Measurements from ENCODE around the gene INTS1. TPM values are rescaled to one million over a fixed set of nuclear protein-coding genes. Genes with fewer than 3 reads are reported as not detected.

INTS1 gene
- total and polyA plus RNA-seq, 10 of the 15 experiments (the other 5 are each of a cell fraction or from before 2014, with no cell fraction given) = 0.52 to 89.0 (median 15.1) TPM

DNA sequence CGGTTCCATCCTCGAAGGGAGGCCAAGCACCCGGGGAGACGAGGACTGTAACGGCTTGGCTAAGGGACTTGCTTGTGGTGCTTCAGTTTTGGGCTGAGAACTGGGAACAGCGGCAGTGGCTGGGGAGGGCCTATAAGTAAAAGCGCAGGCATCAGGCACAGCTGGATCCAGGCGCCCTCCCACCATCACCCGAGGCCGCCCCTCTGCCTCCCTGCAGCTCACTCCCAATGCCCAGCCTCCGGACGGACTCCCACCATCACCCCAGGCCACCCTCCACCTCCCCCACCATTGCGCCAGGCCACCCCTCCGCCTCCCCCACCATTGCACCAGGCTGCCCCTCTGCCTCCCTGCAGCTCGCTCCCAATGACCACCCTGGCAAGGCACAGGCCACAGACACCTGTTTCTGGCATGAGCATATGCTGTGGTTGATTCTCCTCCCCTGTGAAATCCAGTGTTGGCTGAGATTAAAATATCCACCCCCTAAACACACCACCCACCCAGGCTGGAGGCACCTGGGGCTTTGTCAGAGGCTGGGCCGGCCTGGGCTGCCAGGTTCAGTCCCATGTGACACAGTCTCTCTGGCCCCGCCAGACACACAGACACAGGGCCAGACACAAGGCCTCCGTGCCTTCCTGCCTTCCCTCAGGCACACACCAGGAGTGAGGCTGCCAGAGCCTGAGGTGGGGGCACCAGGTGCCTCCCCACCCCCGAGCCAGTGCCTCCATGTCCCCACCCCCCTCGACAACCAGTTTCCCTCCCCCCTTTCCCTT lies 61.6 kb downstream of the INTS1 start (continued):
- TF ChIP-seq, protein P1, sequence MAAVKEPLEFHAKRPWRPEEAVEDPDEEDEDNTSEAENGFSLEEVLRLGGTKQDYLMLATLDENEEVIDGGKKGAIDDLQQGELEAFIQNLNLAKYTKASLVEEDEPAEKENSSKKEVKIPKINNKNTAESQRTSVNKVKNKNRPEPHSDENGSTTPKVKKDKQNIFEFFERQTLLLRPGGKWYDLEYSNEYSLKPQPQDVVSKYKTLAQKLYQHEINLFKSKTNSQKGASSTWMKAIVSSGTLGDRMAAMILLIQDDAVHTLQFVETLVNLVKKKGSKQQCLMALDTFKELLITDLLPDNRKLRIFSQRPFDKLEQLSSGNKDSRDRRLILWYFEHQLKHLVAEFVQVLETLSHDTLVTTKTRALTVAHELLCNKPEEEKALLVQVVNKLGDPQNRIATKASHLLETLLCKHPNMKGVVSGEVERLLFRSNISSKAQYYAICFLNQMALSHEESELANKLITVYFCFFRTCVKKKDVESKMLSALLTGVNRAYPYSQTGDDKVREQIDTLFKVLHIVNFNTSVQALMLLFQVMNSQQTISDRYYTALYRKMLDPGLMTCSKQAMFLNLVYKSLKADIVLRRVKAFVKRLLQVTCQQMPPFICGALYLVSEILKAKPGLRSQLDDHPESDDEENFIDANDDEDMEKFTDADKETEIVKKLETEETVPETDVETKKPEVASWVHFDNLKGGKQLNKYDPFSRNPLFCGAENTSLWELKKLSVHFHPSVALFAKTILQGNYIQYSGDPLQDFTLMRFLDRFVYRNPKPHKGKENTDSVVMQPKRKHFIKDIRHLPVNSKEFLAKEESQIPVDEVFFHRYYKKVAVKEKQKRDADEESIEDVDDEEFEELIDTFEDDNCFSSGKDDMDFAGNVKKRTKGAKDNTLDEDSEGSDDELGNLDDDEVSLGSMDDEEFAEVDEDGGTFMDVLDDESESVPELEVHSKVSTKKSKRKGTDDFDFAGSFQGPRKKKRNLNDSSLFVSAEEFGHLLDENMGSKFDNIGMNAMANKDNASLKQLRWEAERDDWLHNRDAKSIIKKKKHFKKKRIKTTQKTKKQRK (IDR thresholded peaks at IDR 0.05; ENCODE audit: low read depth, low read length) = no peak
- no peak for TF ChIP-seq CBX5 (IDR thresholded peaks at IDR 0.05; ENCODE audit: low read depth)

DNA sequence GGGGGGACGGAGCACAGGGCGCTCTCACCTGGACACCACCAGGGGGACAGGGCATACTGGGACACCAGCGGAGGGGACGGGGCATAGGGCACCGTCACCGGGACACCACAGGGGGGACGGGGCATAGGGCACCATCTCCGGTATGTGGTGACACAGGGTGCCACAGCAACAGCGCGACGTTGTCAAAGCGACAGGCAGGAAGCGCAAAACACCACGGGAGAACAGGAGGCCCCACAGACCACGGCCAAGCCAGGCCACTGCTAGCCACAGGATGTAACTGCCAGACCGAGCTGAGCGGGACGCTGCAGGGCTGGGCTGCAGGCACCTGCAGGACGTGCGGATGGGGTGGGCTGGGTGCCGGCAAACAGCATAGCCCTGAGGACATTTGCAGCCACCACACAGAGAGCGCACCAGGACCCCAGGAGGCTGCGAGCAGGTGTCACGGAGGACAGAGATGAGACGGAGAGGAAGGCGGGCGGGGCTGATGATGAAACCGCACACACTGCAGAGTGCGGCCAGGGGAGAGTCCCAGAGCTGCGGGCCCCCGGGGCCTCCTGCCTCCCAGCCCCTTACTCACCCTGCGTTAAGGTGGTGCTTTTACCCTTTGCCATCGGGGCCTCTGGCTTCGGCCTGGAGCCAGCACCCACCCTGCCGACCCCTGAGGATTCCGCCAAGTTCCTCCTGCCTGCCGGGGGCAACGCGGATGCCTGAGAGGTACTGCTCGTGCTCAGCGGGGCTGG lies 62.4 kb downstream of the INTS1 start:
- no TSS peak for BruUV-seq (replicated peaks)
- intact Hi-C loops (cut with micrococcal nuclease; ENCODE audit: unreplicated experiment) (no loop called here), in situ Hi-C loops (cut with MboI) (no loop called here)
- FAIRE-seq (no peak), DNase-seq (ENCODE audit: low read depth, low spot score) (no peak), ATAC-seq (no peak)
- ChIA-PET RAD21 (ENCODE audit: unreplicated experiment) (no interaction called here), SMC1A (ENCODE audit: uncharacterized antibody, unreplicated experiment) (no interaction called here), CTCF (no interaction called here), POLR2A (no interaction called here)
- Histone ChIP-seq H3K36me3 (ENCODE audit: control insufficient read depth in 2 of 2, insufficient read depth in 2 of 2, low read length in 1 of 2) (no peaks in the 10 kb centered on the region), H3K4me1 (ENCODE audit: control insufficient read depth, insufficient read depth, low read length) (no peaks in the 10 kb centered on the region), H3K27me3 (replicated peaks in 1 of 2; ENCODE audit: control insufficient read depth in 2 of 2, insufficient read depth in 2 of 2, low read length in 1 of 2) (no peaks in the 10 kb centered on the region; a peak in 1 of 4 replicates), H3K9me3 (replicated peaks; ENCODE audit: control insufficient read depth, insufficient read depth, low read length) (no peaks in the 10 kb centered on the region), H3K27ac (ENCODE audit: control insufficient read depth, insufficient read depth) (no peak overlapping the region), H2AFZ (ENCODE audit: control insufficient read depth, low read depth, low read length) (no peak overlapping the region), H3K79me2 (ENCODE audit: control insufficient read depth, insufficient read depth, low read length) (no peaks in the 10 kb centered on the region), H3K4me2 (ENCODE audit: control insufficient read depth, insufficient read depth) (no peak overlapping the region), H3K9ac (ENCODE audit: control insufficient read depth, insufficient read depth, low read length) (no peak overlapping the region), H3K4me3 (no peak overlapping the region), H4K20me1 (ENCODE audit: control insufficient read depth, insufficient read depth) (no peaks in the 10 kb centered on the region)
- 43% methylated on average over 41 of the region's 41 CpGs for WGBS (ENCODE audit: insufficient coverage, insufficient replicate concordance, low lambda C conversion rate, missing lambda C conversion rate)
- TF ChIP-seq MTA3 (IDR thresholded peaks at IDR 0.05; ENCODE audit: borderline replicate concordance, low read length) (no peak), SREBF2 (IDR thresholded peaks at IDR 0.05; ENCODE audit: low read length) (no peak), SMAD1 (IDR thresholded peaks at IDR 0.05; ENCODE audit: low read depth, partially characterized antibody) (no peak)

Data from GM12878 (cell line).